Hepatocyte (in vitro differentiated cells): Measurements from ENCODE around the gene THUMPD3. TPM values are rescaled to one million over a fixed set of nuclear protein-coding genes. Genes with fewer than 3 reads are reported as not detected.

Source experiments
- DNase-seq: peaks from one replicate; pipeline ENCODE4 v3.0.0-alpha.2; 2016; ENCODE audit warnings: low spot score
- H2AFZ ChIP-seq: fragments of 200-600 bp; sonication (generic); 2 replicates; pipeline ENCODE4 v1.6.0; 2016; ENCODE audit warnings: antibody characterized with exemption, mild to moderate bottlenecking
- H3K27ac ChIP-seq: fragments of 200-600 bp; sonication (generic); 2 replicates; pipeline ENCODE4 v1.5.1; 2016; ENCODE audit warnings: mild to moderate bottlenecking
- H3K27me3 ChIP-seq: fragments of 200-600 bp; sonication (generic); 2 replicates; pipeline ENCODE4 v1.6.1; 2016
- H3K36me3 ChIP-seq: fragments of 200-600 bp; sonication (generic); replicated peaks from 2 replicates; pipeline ENCODE4 v1.5.1; 2016; ENCODE audit warnings: low read depth; ENCODE audit not compliant: insufficient read depth
- H3K4me1 ChIP-seq: fragments of 200-600 bp; sonication (generic); 2 replicates; pipeline ENCODE4 v1.5.1; 2016; ENCODE audit warnings: mild to moderate bottlenecking, moderate library complexity; ENCODE audit not compliant: insufficient read depth
- H3K4me2 ChIP-seq: fragments of 200-600 bp; sonication (generic); 2 replicates; pipeline ENCODE4 v1.6.0; 2016
- H3K4me3 ChIP-seq: fragments of 200-600 bp; sonication (generic); 2 replicates; pipeline ENCODE4 v1.5.1; 2016; ENCODE audit warnings: mild to moderate bottlenecking
- H3K79me2 ChIP-seq: fragments of 200-600 bp; sonication (generic); 2 replicates; pipeline ENCODE4 v1.6.0; 2017; ENCODE audit warnings: mild to moderate bottlenecking
- H3K9me2 ChIP-seq: fragments of 200-600 bp; sonication (generic); replicated peaks from 2 replicates; pipeline ENCODE4 v1.6.0; 2017; ENCODE audit warnings: mild to moderate bottlenecking; ENCODE audit not compliant: insufficient read depth
- H3K9me3 ChIP-seq: fragments of 200-600 bp; sonication (generic); 2 replicates; pipeline ENCODE4 v1.5.1; 2016; ENCODE audit warnings: low read depth, mild to moderate bottlenecking
- H4K20me1 ChIP-seq: fragments of 200-600 bp; sonication (generic); 2 replicates; pipeline ENCODE4 v1.6.0; 2016; ENCODE audit warnings: mild to moderate bottlenecking; ENCODE audit not compliant: insufficient read depth, poor library complexity, severe bottlenecking
- CTCF ChIP-seq: fragments of 200-600 bp; sonication (generic); IDR thresholded peaks from 2 replicates; pipeline ENCODE4 v1.5.1; 2016; ENCODE audit warnings: antibody characterized with exemption, mild to moderate bottlenecking; ENCODE audit not compliant: poor library complexity
- EZH2 ChIP-seq: fragments of 200-600 bp; sonication (generic); IDR thresholded peaks from 2 replicates; pipeline ENCODE4 v1.6.1; 2016; ENCODE audit warnings: antibody characterized with exemption, mild to moderate bottlenecking, borderline replicate concordance
- EZH2phosphoT487 ChIP-seq: fragments of 200-600 bp; sonication (generic); IDR thresholded peaks from one replicate; pipeline ENCODE4 v1.6.1; 2018; ENCODE audit warnings: antibody characterized with exemption, mild to moderate bottlenecking, low read depth, moderate library complexity; ENCODE audit not compliant: unreplicated experiment, severe bottlenecking
- WGBS: methylation state at CpG from one replicate; pipeline ENCODE4 v1.1.6; 2016; ENCODE audit warnings: low lambda C conversion rate; ENCODE audit errors: missing lambda C conversion rate; 5-methylcytosine and 5-hydroxymethylcytosine counted together
- polyA plus RNA-seq: library from polyadenylated mRNA; unstranded; fragments of >200 nt; fragmentation: Nextera tagmentation; extraction: Ambion mirVana; gene quantifications from 2 replicates; pipeline ENCODE4 v1.2.1, GENCODE V29; 2016
- total RNA-seq: library from RNA; depleted of rRNA; stranded (reverse); fragments of >200 nt; gene quantifications from 2 replicates; pipeline ENCODE4 v1.2.3, GENCODE V29; 2014

The THUMPD3 gene
- total and polyA plus RNA-seq, 2 experiments from 2014 or later, result 17.3 to 22.7 TPM

GRCh38 chr3:9322780-9323179, 40.1 kb upstream of the THUMPD3 start:
- Histone ChIP-seq H3K27ac (no peak overlapping the region), H2AFZ (no peak overlapping the region), H3K4me3 (no peak overlapping the region), H4K20me1 (no peaks in the 10 kb centered on the region), H3K27me3 (no peaks in the 10 kb centered on the region), H3K9me2 (no peaks in the 10 kb centered on the region), H3K4me1 (no peaks in the 10 kb centered on the region), H3K36me3 (no peaks in the 10 kb centered on the region), H3K4me2 (no peak overlapping the region), H3K79me2 (no peaks in the 10 kb centered on the region), H3K9me3 (no peaks in the 10 kb centered on the region)
- WGBS, result 96% methylated on average over 2 of the region's 2 CpGs
- TF ChIP-seq EZH2phosphoT487 (no peak), EZH2 (no peak), CTCF (no peak)
- no peak for DNase-seq

- Histone ChIP-seq H2AFZ (no peak overlapping the region), H3K9me3 (no peaks in the 10 kb centered on the region), H3K4me2 (no peak overlapping the region), H3K9me2 (no peaks in the 10 kb centered on the region), H4K20me1 (no peaks in the 10 kb centered on the region), H3K36me3 (no peaks in the 10 kb centered on the region), H3K4me1 (no peaks in the 10 kb centered on the region), H3K27me3 (no peaks in the 10 kb centered on the region), H3K27ac (no peak overlapping the region), H3K79me2 (no peaks in the 10 kb centered on the region), H3K4me3 (no peak overlapping the region)
- WGBS, result 74% methylated on average over 4 of the region's 4 CpGs
- DNase-seq, result no peak
- TF ChIP-seq EZH2 (no peak), EZH2phosphoT487 (no peak)
Observed at GRCh38 chr3:9324944-9325343, 37.9 kb upstream of the THUMPD3 start.

GRCh38 chr3:9327578-9327977, 35.3 kb upstream of the THUMPD3 start:
- Histone ChIP-seq H2AFZ (no peak overlapping the region), H3K79me2 (no peaks in the 10 kb centered on the region), H3K27me3 (no peaks in the 10 kb centered on the region), H3K9me3 (no peaks in the 10 kb centered on the region), H3K27ac (no peak overlapping the region), H3K9me2 (no peaks in the 10 kb centered on the region), H3K4me1 (no peaks in the 10 kb centered on the region), H3K36me3 (no peaks in the 10 kb centered on the region), H4K20me1 (no peaks in the 10 kb centered on the region), H3K4me3 (no peak overlapping the region), H3K4me2 (no peak overlapping the region)
- TF ChIP-seq EZH2 (no peak), EZH2phosphoT487 (no peak), CTCF (no peak)
- 76% methylated on average over 1 of the region's 1 CpG for WGBS
- DNase-seq, result no peak

- WGBS, result 90% methylated on average over 7 of the region's 7 CpGs
- Histone ChIP-seq H3K9me3 (no peaks in the 10 kb centered on the region), H3K4me1 (no peaks in the 10 kb centered on the region), H3K4me3 (no peak overlapping the region), H4K20me1 (no peaks in the 10 kb centered on the region), H3K79me2 (no peaks in the 10 kb centered on the region), H3K27ac (no peak overlapping the region), H3K36me3 (no peaks in the 10 kb centered on the region), H3K27me3 (no peaks in the 10 kb centered on the region), H3K9me2 (no peaks in the 10 kb centered on the region), H3K4me2 (no peak overlapping the region), H2AFZ (no peak overlapping the region)
- DNase-seq, result no peak
- no peak for TF ChIP-seq EZH2phosphoT487
- no peak for TF ChIP-seq CTCF
- TF ChIP-seq EZH2, result no peak
Observed at GRCh38 chr3:9330166-9330703, 32.6 kb upstream of the THUMPD3 start.
